Measurements from ENCODE around the gene SNAPC1. TPM values are rescaled to one million over a fixed set of nuclear protein-coding genes. Genes with fewer than 3 reads are reported as not detected.
A peak's percentile ranks its signal among the peaks of the same experiment; 100 is the strongest.

The SNAPC1 gene
- total RNA-seq, 1 donor from 2014 or later = 7.9 TPM

DNA sequence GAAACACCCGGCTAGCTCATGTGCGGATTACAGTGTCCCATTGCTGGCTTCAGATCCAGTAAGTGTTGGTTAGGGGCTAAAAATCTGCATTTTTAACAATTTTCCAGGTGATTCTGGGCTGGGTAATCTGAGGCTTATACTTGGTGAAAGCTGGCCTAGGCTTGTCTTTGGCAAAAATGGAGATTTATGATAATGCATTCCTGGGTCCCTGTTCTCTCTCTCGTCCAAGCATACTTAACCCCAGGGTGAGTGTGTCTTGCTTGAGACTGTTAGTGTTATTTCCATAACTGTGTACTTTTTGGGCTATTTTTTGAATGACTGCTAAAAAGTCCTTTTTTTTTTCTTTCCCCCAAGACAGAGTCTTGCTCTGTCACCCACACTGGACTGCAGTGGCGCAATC is 43.2 kb downstream of the SNAPC1 start:
- Mint-ChIP-seq H3K36me3 (ENCODE audit: low read depth) (no peaks in the 10 kb centered on the region), H3K4me3 (ENCODE audit: unreplicated experiment) (no peak overlapping the region), H3K9me3 (ENCODE audit: low read depth) (no peaks in the 10 kb centered on the region), H3K27me3 (ENCODE audit: low read depth) (no peaks in the 10 kb centered on the region), H3K4me1 (ENCODE audit: low read depth) (peaks cover 8% of the 10 kb centered on the region), H3K27ac (ENCODE audit: unreplicated experiment) (no peak overlapping the region)
- no peak for DNase-seq (ENCODE audit: low spot score)
- TF ChIP-seq CTCF (IDR thresholded peaks at IDR 0.05) = no peak

DNA sequence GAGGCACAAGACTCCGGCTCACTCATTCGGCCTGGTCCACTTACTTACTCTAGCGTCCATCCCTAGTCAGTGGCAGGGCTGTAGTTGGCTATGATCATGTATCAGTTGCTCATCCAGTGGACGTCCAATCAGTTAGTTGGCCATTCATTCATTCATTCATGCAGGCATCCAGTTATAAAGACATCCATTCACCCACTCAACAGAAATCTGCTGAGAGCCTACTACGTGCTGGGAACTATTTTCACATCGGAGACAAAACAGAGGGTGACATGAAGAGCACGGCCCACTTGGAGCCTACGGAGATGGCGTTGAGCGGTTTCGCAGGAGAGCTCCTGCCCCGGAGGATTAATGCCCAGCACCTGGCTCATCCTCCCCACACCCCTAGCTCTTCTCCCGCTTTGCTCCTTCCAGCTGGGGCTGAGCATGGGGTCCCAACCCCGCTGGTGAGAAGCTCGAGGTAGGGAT is 49.7 kb downstream of the SNAPC1 start:
- H3K36me3 Mint-ChIP-seq (ENCODE audit: low read depth) = no peaks in the 10 kb centered on the region
- peak overlapping the region; percentile 83 for H3K4me3 Mint-ChIP-seq (ENCODE audit: unreplicated experiment)
- TF ChIP-seq CTCF (IDR thresholded peaks at IDR 0.05) = no peak
- H3K9me3 Mint-ChIP-seq (ENCODE audit: low read depth) = no peaks in the 10 kb centered on the region
- H3K4me1 Mint-ChIP-seq (ENCODE audit: low read depth) = peaks cover 15% of the 10 kb centered on the region
- H3K27me3 Mint-ChIP-seq (ENCODE audit: low read depth) = peaks cover 16% of the 10 kb centered on the region
- no peak overlapping the region for H3K27ac Mint-ChIP-seq (ENCODE audit: unreplicated experiment)
- no peak for DNase-seq (ENCODE audit: low spot score)

DNA sequence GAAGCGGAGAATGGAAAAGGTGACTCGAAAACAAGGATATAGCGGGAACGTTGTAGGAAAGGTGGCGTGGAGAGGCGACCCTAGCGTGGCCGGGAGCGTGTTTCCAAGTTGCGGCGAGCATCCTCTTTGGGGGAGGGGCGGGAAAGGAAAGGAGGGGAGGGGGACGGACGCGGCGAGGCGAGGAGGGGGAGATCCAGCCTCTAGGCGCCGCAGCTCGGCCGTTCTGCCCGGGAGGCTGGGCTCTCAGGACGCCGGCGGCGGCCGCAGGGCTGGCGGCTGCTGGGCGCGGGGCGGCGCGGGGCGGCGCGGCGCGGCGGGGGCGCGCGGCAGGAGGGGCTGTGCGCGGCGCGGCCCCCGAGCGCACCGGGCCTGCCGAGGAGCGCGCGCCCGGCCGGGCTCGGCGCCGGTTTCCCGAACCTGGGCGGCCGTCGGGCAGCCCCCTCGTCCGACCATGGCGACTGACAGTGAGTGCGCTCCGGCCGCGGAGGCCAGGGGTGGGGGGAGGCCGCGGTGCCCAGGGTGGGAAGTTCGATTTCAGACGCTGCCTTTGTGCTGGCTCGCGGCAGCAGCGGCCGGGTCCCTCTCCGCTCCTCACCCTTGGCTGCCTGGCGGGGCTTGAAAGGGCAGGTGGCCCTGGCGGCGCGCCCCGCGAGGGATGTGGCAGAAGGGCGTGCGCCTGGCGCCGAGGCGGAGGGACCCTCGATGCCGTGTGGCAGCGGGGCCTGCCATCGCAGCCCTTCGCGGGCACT is 50.3 kb downstream of the SNAPC1 start, which contains the start of gene SYT16:
Gene SYT16 (plus strand): TSS at position 357 of the 749 bp plus-strand sequence.
- no peak within 1 kb of the TSS for H3K27ac Mint-ChIP-seq (ENCODE audit: unreplicated experiment)
- TF ChIP-seq CTCF (IDR thresholded peaks at IDR 0.05) = no peak
- DNase-seq (ENCODE audit: low spot score) = no peak

DNA sequence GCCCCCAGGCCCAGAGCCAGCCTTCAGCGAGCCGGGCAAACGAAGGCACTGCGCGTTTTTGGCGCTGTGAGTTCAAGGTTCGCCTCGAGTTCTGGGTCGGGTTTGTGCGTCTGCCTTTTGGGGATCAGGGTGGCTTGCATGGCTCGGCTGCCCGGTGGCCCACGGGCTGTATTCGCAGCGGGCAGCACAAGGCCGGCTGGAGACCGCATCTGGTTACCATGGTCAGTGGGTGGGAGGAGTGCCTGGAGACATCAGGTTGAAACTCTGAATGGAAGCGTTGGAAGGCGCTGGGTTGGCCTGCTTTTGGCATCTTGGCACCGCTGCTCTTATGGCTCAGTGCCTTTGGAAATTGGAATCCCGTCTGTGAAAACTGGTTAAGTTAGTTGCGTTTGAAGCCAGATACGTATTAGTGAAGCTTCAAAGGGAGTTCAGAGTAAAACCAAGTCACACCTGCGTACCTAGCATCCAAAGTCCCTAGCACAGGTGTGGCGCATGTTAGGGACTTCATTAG is 50.9 kb downstream of the SNAPC1 start:
- peak overlapping the region; percentile 79 for H3K4me3 Mint-ChIP-seq (ENCODE audit: unreplicated experiment)
- no peaks in the 10 kb centered on the region for H3K36me3 Mint-ChIP-seq (ENCODE audit: low read depth)
- H3K9me3 Mint-ChIP-seq (ENCODE audit: low read depth) = no peaks in the 10 kb centered on the region
- H3K27me3 Mint-ChIP-seq (ENCODE audit: low read depth) = peaks cover 16% of the 10 kb centered on the region
- H3K4me1 Mint-ChIP-seq (ENCODE audit: low read depth) = peaks cover 11% of the 10 kb centered on the region
- TF ChIP-seq CTCF (IDR thresholded peaks at IDR 0.05) = no peak
- no peak overlapping the region for H3K27ac Mint-ChIP-seq (ENCODE audit: unreplicated experiment)
- DNase-seq (ENCODE audit: low spot score) = no peak

More for the DNA sequence above, 50.3 kb downstream of the SNAPC1 start, which contains the start of gene SYT16:
- Mint-ChIP-seq H3K4me3 (ENCODE audit: unreplicated experiment) (peak within 1 kb of the TSS; percentile 83), H3K4me1 (ENCODE audit: low read depth) (peaks cover 11% of the 10 kb centered on the region), H3K36me3 (ENCODE audit: low read depth) (no peaks in the 10 kb centered on the region), H3K9me3 (ENCODE audit: low read depth) (no peaks in the 10 kb centered on the region), H3K27me3 (ENCODE audit: low read depth) (peaks cover 16% of the 10 kb centered on the region)

- TF ChIP-seq CTCF (IDR thresholded peaks at IDR 0.05) = no peak
- no peaks in the 10 kb centered on the region for H3K4me1 Mint-ChIP-seq (ENCODE audit: low read depth)
- H3K36me3 Mint-ChIP-seq (ENCODE audit: low read depth) = no peaks in the 10 kb centered on the region
- no peak overlapping the region for H3K4me3 Mint-ChIP-seq (ENCODE audit: unreplicated experiment)
- H3K27me3 Mint-ChIP-seq (ENCODE audit: low read depth) = no peaks in the 10 kb centered on the region
- DNase-seq (ENCODE audit: low spot score) = no peak
- no peak overlapping the region for H3K27ac Mint-ChIP-seq (ENCODE audit: unreplicated experiment)
- H3K9me3 Mint-ChIP-seq (ENCODE audit: low read depth) = peaks cover 10% of the 10 kb centered on the region
Measured at GRCh38 chr14:61822458-61822857, 60.2 kb downstream of the SNAPC1 start.

Data from chondrocyte (in vitro differentiated cells).